ENCODE results near the gene TPM1. TPM values are rescaled to one million over a fixed set of nuclear protein-coding genes. Genes with fewer than 3 reads are reported as not detected.

TPM1 gene
- total and polyA plus RNA-seq, 2 donors (not counting 1 experiment from before 2014, with no cell fraction given) = 224 to 1,732 TPM

GRCh38 chr15:63015618-63016017 lies 26.9 kb upstream of the TPM1 start:
- Histone ChIP-seq H3K9me3 (ENCODE audit: control insufficient read depth, insufficient read depth, low read depth, low read length) (no peaks in the 10 kb centered on the region), H3K4me3 (replicated peaks in 1 of 4; ENCODE audit: control extremely low read depth in 1 of 4, insufficient read depth in 1 of 4, low read depth in 3 of 4, low read length in 4 of 4) (no peak overlapping the region), H3K9ac (ENCODE audit: insufficient read depth, low read length) (no peak overlapping the region), H3K4me2 (ENCODE audit: extremely low read depth, insufficient read depth, low read length) (peak overlapping the region; percentile 65), H3K27me3 (ENCODE audit: control insufficient read depth, insufficient read depth, low read length) (no peaks in the 10 kb centered on the region), H3K4me1 (ENCODE audit: control insufficient read depth, extremely low read depth, insufficient read depth, low read length) (peaks cover 38% of the 10 kb centered on the region), H3K27ac (ENCODE audit: insufficient read depth, low read length) (peak overlapping the region; percentile 70), H3K79me2 (ENCODE audit: control insufficient read depth, insufficient read depth, low read length) (no peaks in the 10 kb centered on the region), H2AFZ (ENCODE audit: low read length) (no peak overlapping the region), H3K36me3 (ENCODE audit: control insufficient read depth, insufficient read depth, low read length) (no peaks in the 10 kb centered on the region), H4K20me1 (ENCODE audit: control insufficient read depth, extremely low read depth, insufficient read depth, low read length) (no peaks in the 10 kb centered on the region)
- TF ChIP-seq CTCF (conservative IDR thresholded peaks at IDR 0.05 in 1 of 2, IDR thresholded peaks at IDR 0.05 in 1 of 2; ENCODE audit: low read depth in 1 of 2, low read length in 2 of 2) = no peak
- TF ChIP-seq EZH2 (IDR thresholded peaks at IDR 0.05; ENCODE audit: low read length, missing control alignments) = no peak
- peak; percentile 78 to 80 for DNase-seq (ENCODE audit: low read depth in 2 of 2)

- Histone ChIP-seq H3K79me2 (ENCODE audit: control insufficient read depth, insufficient read depth, low read length) (no peaks in the 10 kb centered on the region), H3K4me3 (replicated peaks in 1 of 4; ENCODE audit: control extremely low read depth in 1 of 4, insufficient read depth in 1 of 4, low read depth in 3 of 4, low read length in 4 of 4) (no peak overlapping the region), H2AFZ (ENCODE audit: low read length) (no peak overlapping the region), H3K4me2 (ENCODE audit: extremely low read depth, insufficient read depth, low read length) (peak overlapping the region; percentile 65), H4K20me1 (ENCODE audit: control insufficient read depth, extremely low read depth, insufficient read depth, low read length) (no peaks in the 10 kb centered on the region), H3K9ac (ENCODE audit: insufficient read depth, low read length) (no peak overlapping the region), H3K36me3 (ENCODE audit: control insufficient read depth, insufficient read depth, low read length) (no peaks in the 10 kb centered on the region), H3K27me3 (ENCODE audit: control insufficient read depth, insufficient read depth, low read length) (no peaks in the 10 kb centered on the region), H3K27ac (ENCODE audit: insufficient read depth, low read length) (peak overlapping the region; percentile 70), H3K4me1 (ENCODE audit: control insufficient read depth, extremely low read depth, insufficient read depth, low read length) (peaks cover 38% of the 10 kb centered on the region), H3K9me3 (ENCODE audit: control insufficient read depth, insufficient read depth, low read depth, low read length) (no peaks in the 10 kb centered on the region)
- DNase-seq (ENCODE audit: low read depth in 2 of 2) = peak in 1 of 2 donors; percentile 15
- TF ChIP-seq CTCF (conservative IDR thresholded peaks at IDR 0.05 in 1 of 2, IDR thresholded peaks at IDR 0.05 in 1 of 2; ENCODE audit: low read depth in 1 of 2, low read length in 2 of 2) (no peak), EZH2 (IDR thresholded peaks at IDR 0.05; ENCODE audit: low read length, missing control alignments) (no peak)
These were observed 26.3 kb upstream of the TPM1 start for GRCh38 chr15:63016234-63016633.

GRCh38 chr15:63018639-63019038 lies 23.9 kb upstream of the TPM1 start:
- TF ChIP-seq EZH2 (IDR thresholded peaks at IDR 0.05; ENCODE audit: low read length, missing control alignments) (no peak), CTCF (conservative IDR thresholded peaks at IDR 0.05 in 1 of 2, IDR thresholded peaks at IDR 0.05 in 1 of 2; ENCODE audit: low read depth in 1 of 2, low read length in 2 of 2) (no peak)
- no peak overlapping the region for H3K9ac ChIP-seq (ENCODE audit: insufficient read depth, low read length)
- H3K79me2 ChIP-seq (ENCODE audit: control insufficient read depth, insufficient read depth, low read length) = no peaks in the 10 kb centered on the region
- H3K4me3 ChIP-seq (replicated peaks in 1 of 4; ENCODE audit: control extremely low read depth in 1 of 4, insufficient read depth in 1 of 4, low read depth in 3 of 4, low read length in 4 of 4) = no peak overlapping the region
- peaks cover 35% of the 10 kb centered on the region for H3K4me1 ChIP-seq (ENCODE audit: control insufficient read depth, extremely low read depth, insufficient read depth, low read length)
- H4K20me1 ChIP-seq (ENCODE audit: control insufficient read depth, extremely low read depth, insufficient read depth, low read length) = no peaks in the 10 kb centered on the region
- H2AFZ ChIP-seq (ENCODE audit: low read length) = no peak overlapping the region
- H3K36me3 ChIP-seq (ENCODE audit: control insufficient read depth, insufficient read depth, low read length) = no peaks in the 10 kb centered on the region
- no peaks in the 10 kb centered on the region for H3K27me3 ChIP-seq (ENCODE audit: control insufficient read depth, insufficient read depth, low read length)
- no peak overlapping the region for H3K4me2 ChIP-seq (ENCODE audit: extremely low read depth, insufficient read depth, low read length)
- no peak overlapping the region for H3K27ac ChIP-seq (ENCODE audit: insufficient read depth, low read length)
- no peaks in the 10 kb centered on the region for H3K9me3 ChIP-seq (ENCODE audit: control insufficient read depth, insufficient read depth, low read depth, low read length)
- peak in 1 of 2 donors; percentile 45 for DNase-seq (ENCODE audit: low read depth in 2 of 2)
